ENCODE data around the gene ATG16L2.
"Not testable (repeated sequence)": the region's sequence is repeated elsewhere in the genome, so short reads cannot be mapped to it uniquely, and the experiment has no call there.

ATG16L2 gene

GRCh38 chr11:72779495-72780128 lies 34.6 kb upstream of the ATG16L2 start:
- no peak for DNase-seq (ENCODE audit: low read depth)

- no peak for DNase-seq (ENCODE audit: low read depth)
Measured at GRCh38 chr11:72780296-72781062, 33.7 kb upstream of the ATG16L2 start.

- no peak for DNase-seq (ENCODE audit: low read depth)
Measured at GRCh38 chr11:72781063-72781312, 33.2 kb upstream of the ATG16L2 start.

- DNase-seq (ENCODE audit: low read depth), result peak; percentile 53
Measured at GRCh38 chr11:72781313-72782080, 32.7 kb upstream of the ATG16L2 start.

- no peak for DNase-seq (ENCODE audit: low read depth)
Measured at GRCh38 chr11:72782081-72782920, 31.9 kb upstream of the ATG16L2 start.

GRCh38 chr11:72783144-72783905 lies 30.9 kb upstream of the ATG16L2 start:
- DNase-seq (ENCODE audit: low read depth), result no peak

GRCh38 chr11:72784662-72785061 lies 29.5 kb upstream of the ATG16L2 start:
- no peak for DNase-seq (ENCODE audit: low read depth)

GRCh38 chr11:72786305-72787215 lies 27.7 kb upstream of the ATG16L2 start:
- DNase-seq (ENCODE audit: low read depth), result no peak

- DNase-seq (ENCODE audit: low read depth), result no peak
Measured at GRCh38 chr11:72787216-72788104, 26.8 kb upstream of the ATG16L2 start.

GRCh38 chr11:72788241-72788640 lies 26.0 kb upstream of the ATG16L2 start:
- DNase-seq (ENCODE audit: low read depth), result no peak

- DNase-seq (ENCODE audit: low read depth), result no peak
Measured at GRCh38 chr11:72789493-72790131, 24.6 kb upstream of the ATG16L2 start.

GRCh38 chr11:72791228-72791627 lies 23.0 kb upstream of the ATG16L2 start:
- DNase-seq (ENCODE audit: low read depth), result not testable (repeated sequence)

GRCh38 chr11:72792437-72793021 lies 21.7 kb upstream of the ATG16L2 start:
- DNase-seq (ENCODE audit: low read depth), result no peak

- DNase-seq (ENCODE audit: low read depth), result no peak
Measured at GRCh38 chr11:72793076-72793424, 21.2 kb upstream of the ATG16L2 start.

- DNase-seq (ENCODE audit: low read depth), result peak; percentile 91
Measured at GRCh38 chr11:72793425-72794367, 20.5 kb upstream of the ATG16L2 start, which contains the start of gene STARD10. Gene STARD10 (minus strand): TSS chr11:72794047. CDS start chr11:72781181, 12,866 bp downstream.

GRCh38 chr11:72798361-72798760 lies 15.8 kb upstream of the ATG16L2 start:
- DNase-seq (ENCODE audit: low read depth), result no peak

GRCh38 chr11:72799441-72799840 lies 14.8 kb upstream of the ATG16L2 start:
- DNase-seq (ENCODE audit: low read depth), result no peak
